ENCODE data around the gene ST14.
"Not testable (repeated sequence)": the region's sequence is repeated elsewhere in the genome, so short reads cannot be mapped to it uniquely, and the experiment has no call there.

Gene ST14

DNA sequence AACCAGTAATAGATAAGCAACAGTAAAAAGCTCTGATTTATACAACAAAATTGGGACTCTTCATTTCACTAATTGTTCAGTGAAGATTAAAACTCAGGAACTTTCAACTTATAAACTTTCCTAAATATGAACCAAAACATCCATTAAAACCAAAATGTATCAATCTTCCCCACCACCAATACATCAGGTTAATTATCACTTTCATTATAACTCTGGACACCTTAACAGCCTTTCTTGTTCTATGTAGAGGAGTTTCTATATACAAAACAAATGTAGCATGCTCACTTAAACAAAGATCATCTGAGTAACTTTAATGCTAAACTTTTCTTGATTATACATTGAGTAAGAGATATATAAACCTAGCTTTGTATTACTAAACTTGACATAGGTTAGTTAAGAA lies 74.7 kb downstream of the ST14 start:
- FAIRE-seq: no peak
- no peak for TF ChIP-seq POLR2A (IDR thresholded peaks at IDR 0.05; ENCODE audit: low read depth, low read length)
- TF ChIP-seq TAF1 (IDR thresholded peaks at IDR 0.05; ENCODE audit: borderline replicate concordance, low read depth, low read length): no peak
- no peak for TF ChIP-seq POLR2AphosphoS5 (IDR thresholded peaks at IDR 0.05; ENCODE audit: low read depth, low read length)
- DNase-seq (ENCODE audit: insufficient read length): no peak

DNA sequence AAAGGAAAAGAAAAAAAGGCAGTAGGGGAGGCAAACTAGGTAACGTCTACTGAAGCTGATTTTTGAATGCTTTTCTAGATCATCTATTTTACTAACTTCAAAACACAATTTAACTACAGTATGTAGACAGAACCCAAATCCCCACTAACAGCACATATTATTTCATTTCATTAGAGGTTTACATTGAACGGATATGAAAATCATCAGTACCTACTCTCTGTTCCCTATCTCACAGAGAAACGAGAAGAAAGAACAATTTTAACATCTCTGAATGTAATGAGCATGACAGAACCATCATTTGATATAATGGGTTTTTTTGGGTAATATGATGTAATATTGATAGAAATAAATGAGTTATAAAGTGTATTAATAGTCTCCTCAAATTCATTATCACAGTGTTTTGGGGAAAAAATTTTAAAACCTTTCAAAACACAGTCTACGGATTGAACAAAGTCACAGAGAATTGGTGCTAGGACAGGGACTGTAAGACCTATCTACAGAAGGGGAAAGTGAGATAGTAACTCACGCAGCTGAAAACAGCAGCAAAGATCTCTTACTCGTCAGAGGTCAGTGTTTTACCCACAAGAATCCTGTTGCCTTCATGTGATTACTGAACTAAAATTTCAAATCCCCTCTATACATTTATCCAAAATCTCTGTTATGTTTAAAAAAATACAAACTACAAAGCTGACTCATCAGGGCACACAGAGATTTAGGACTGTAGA lies 77.9 kb downstream of the ST14 start:
- FAIRE-seq: peak; percentile 78
- DNase-seq (ENCODE audit: insufficient read length): no peak

GRCh38 chr11:130241713-130242112 lies 82.1 kb downstream of the ST14 start:
- TF ChIP-seq POLR2A (IDR thresholded peaks at IDR 0.05; ENCODE audit: low read depth, low read length): no peak
- no peak for TF ChIP-seq POLR2AphosphoS5 (IDR thresholded peaks at IDR 0.05; ENCODE audit: low read depth, low read length)
- DNase-seq (ENCODE audit: insufficient read length) (no peak), FAIRE-seq (peak; percentile 65)

More for the DNA sequence above, 77.9 kb downstream of the ST14 start:
- no peak for TF ChIP-seq POLR2A (IDR thresholded peaks at IDR 0.05; ENCODE audit: low read depth, low read length)
- TF ChIP-seq TAF1 (IDR thresholded peaks at IDR 0.05; ENCODE audit: borderline replicate concordance, low read depth, low read length): no peak
- TF ChIP-seq POLR2AphosphoS5 (IDR thresholded peaks at IDR 0.05; ENCODE audit: low read depth, low read length): no peak

GRCh38 chr11:130243816-130244215 lies 84.2 kb downstream of the ST14 start:
- DNase-seq (ENCODE audit: insufficient read length) (no peak), FAIRE-seq (peak; percentile 92)
- TF ChIP-seq POLR2AphosphoS5 (IDR thresholded peaks at IDR 0.05; ENCODE audit: low read depth, low read length): no peak
- no peak for TF ChIP-seq TAF1 (IDR thresholded peaks at IDR 0.05; ENCODE audit: borderline replicate concordance, low read depth, low read length)
- TF ChIP-seq POLR2A (IDR thresholded peaks at IDR 0.05; ENCODE audit: low read depth, low read length): no peak

DNA sequence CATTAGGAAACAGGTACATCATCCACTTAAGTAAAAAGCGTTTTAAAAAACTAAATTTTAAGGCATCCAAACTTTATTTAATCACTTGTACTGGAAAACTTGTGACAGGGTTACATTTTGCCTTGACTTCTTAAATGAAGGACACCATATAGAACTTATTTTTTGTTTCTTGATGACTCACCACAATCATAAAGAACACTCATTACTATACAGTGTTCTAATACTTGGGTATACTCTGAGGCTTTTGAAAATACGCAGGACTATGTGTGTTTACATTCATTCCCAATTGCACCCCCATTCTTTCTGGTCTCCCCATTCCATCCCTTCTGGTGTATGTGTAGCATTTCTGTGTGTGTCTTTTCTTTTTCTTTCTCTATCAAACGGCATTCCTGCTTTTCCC lies 85.3 kb downstream of the ST14 start:
- TF ChIP-seq POLR2AphosphoS5 (IDR thresholded peaks at IDR 0.05; ENCODE audit: low read depth, low read length) (no peak), POLR2A (IDR thresholded peaks at IDR 0.05; ENCODE audit: low read depth, low read length) (no peak), TAF1 (IDR thresholded peaks at IDR 0.05; ENCODE audit: borderline replicate concordance, low read depth, low read length) (no peak)
- DNase-seq (ENCODE audit: insufficient read length): no peak
- peak; percentile 64 for FAIRE-seq

GRCh38 chr11:130245375-130245774 lies 85.8 kb downstream of the ST14 start:
- not testable (repeated sequence) for DNase-seq (ENCODE audit: insufficient read length); FAIRE-seq

GRCh38 chr11:130246270-130246669 lies 86.7 kb downstream of the ST14 start:
- TF ChIP-seq POLR2AphosphoS5 (IDR thresholded peaks at IDR 0.05; ENCODE audit: low read depth, low read length) (no peak), POLR2A (IDR thresholded peaks at IDR 0.05; ENCODE audit: low read depth, low read length) (no peak), TAF1 (IDR thresholded peaks at IDR 0.05; ENCODE audit: borderline replicate concordance, low read depth, low read length) (no peak)
- no peak for DNase-seq (ENCODE audit: insufficient read length)
- FAIRE-seq: no peak

- FAIRE-seq (peak; percentile 38), DNase-seq (ENCODE audit: insufficient read length) (no peak)
- TF ChIP-seq POLR2A (IDR thresholded peaks at IDR 0.05; ENCODE audit: low read depth, low read length) (no peak), TAF1 (IDR thresholded peaks at IDR 0.05; ENCODE audit: borderline replicate concordance, low read depth, low read length) (no peak), POLR2AphosphoS5 (IDR thresholded peaks at IDR 0.05; ENCODE audit: low read depth, low read length) (no peak)
These were observed 87.2 kb downstream of the ST14 start for GRCh38 chr11:130246738-130247137.

GRCh38 chr11:130247319-130247718 lies 87.7 kb downstream of the ST14 start:
- DNase-seq (ENCODE audit: insufficient read length) (no peak), FAIRE-seq (peak; percentile 78)
- TF ChIP-seq POLR2AphosphoS5 (IDR thresholded peaks at IDR 0.05; ENCODE audit: low read depth, low read length) (no peak), POLR2A (IDR thresholded peaks at IDR 0.05; ENCODE audit: low read depth, low read length) (no peak), TAF1 (IDR thresholded peaks at IDR 0.05; ENCODE audit: borderline replicate concordance, low read depth, low read length) (no peak)

DNA sequence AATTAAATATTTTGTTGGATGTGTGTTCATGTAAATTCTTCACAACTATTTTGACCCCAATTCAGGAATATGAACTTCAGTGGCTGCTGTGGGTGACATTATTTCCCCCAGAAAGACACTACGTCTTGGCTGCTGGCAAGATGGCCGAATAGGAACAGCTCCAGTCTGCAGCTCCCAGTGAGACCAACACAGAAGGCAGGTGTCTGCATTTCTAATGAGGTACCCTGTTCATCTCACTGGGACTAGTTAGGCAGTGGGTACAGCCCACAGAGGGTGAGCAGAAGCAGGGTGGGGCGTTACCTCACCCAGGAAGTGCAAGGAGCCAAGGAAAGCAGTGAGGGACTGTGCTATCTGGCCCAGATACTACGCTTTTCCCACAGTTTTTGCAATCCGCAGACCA lies 89.8 kb downstream of the ST14 start:
- TF ChIP-seq POLR2A (IDR thresholded peaks at IDR 0.05; ENCODE audit: low read depth, low read length) (no peak), TAF1 (IDR thresholded peaks at IDR 0.05; ENCODE audit: borderline replicate concordance, low read depth, low read length) (no peak), POLR2AphosphoS5 (IDR thresholded peaks at IDR 0.05; ENCODE audit: low read depth, low read length) (no peak)
- DNase-seq (ENCODE audit: insufficient read length) (no peak), FAIRE-seq (peak; percentile 80)

GRCh38 chr11:130249929-130250328 lies 90.3 kb downstream of the ST14 start:
- DNase-seq (ENCODE audit: insufficient read length); FAIRE-seq: not testable (repeated sequence)

DNA sequence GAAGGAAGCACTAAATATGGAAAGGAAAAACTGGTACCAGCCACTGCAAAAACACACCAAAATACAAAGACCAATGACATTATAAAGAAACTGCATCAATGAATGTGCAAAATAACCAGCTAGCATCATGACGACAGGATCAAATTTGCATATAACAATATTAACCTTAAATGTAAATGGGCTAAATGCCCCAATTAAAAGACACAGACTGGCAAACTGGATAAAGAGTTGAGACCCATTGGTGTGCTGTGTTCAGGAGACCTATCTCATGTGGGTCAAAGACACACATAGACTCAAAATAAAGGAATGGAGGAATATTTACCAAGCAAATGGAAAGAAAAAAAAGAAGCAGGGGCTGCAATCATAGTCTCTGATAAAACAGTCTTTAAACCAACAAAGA lies 92.2 kb downstream of the ST14 start:
- not testable (repeated sequence) for FAIRE-seq; DNase-seq (ENCODE audit: insufficient read length)
